ENCODE data around the gene GOLGA6L9.
"Not testable (repeated sequence)": the region's sequence is repeated elsewhere in the genome, so short reads cannot be mapped to it uniquely, and the experiment has no call there.

GOLGA6L9 gene, protein sequence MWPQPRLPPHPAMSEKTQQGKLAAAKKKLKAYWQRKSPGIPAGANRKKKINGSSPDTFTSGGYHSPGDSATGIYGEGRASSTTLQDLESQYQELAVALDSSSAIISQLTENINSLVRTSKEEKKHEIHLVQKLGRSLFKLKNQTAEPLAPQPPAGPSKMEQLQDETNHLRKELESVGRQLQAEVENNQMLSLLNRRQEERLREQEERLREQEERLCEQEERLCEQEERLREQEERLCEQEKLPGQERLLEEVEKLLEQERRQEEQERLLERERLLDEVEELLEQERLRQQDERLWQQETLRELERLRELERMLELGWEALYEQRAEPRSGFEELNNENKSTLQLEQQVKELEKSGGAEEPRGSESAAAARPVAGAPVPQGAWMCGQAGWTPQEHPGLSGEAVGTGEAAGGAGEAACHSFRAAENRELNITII

DNA sequence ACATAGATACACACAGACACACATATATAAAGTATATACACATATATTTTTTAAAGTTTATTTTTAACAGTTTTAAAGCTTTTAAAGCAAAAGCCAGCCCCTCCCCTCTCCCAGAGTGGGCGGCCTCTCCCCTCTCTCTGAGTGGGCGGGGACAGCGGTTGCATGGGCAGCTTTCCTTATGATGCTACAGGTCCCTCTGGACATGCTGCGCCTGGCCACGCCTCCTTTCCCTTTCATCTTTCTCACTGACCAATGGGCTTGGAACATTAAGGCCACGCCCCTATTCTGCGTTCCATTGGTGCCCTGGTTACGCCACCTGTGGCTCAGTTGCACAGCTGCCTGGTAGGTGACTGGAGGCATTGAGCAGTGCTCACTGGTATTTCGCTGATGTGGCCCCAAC, at the start of gene GOLGA6L9:
GOLGA6L9 (plus strand) TSS at position 124 of the 400 bp plus-strand sequence; CDS start at position 388, 264 bp downstream.
- DNase-seq (ENCODE audit: low read depth), result not testable (repeated sequence)

DNA sequence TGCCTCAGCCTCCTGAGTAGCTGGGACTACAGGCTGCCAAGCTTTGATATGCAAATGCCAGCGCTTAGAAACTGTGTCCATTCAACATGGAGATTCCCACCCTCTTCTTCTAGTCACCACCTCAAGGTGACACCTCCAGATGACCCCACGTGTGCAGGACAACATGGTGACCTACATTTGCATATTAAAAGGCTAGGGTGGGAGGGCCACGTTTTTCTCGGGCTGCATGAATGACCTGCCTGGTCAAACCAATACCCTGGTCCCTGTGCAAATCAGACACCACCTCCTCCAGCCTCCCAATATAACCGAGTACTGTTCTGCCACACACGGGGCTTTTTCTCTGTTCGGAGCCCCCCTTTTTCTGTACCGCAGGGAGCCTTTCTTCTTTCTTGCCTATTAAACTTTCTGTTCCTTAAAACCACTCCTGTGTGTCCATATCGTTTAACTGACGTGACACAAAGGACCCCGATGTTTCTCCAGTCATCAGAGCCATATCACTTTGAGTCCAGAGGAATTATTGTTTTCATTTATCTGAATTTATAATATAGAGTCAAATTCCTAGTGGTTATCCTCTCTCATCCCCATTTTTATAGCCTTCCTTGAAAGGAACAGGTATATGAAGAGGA, 48.2 kb upstream of the GOLGA6L9 start:
- DNase-seq (ENCODE audit: low read depth), result not testable (repeated sequence)

DNA sequence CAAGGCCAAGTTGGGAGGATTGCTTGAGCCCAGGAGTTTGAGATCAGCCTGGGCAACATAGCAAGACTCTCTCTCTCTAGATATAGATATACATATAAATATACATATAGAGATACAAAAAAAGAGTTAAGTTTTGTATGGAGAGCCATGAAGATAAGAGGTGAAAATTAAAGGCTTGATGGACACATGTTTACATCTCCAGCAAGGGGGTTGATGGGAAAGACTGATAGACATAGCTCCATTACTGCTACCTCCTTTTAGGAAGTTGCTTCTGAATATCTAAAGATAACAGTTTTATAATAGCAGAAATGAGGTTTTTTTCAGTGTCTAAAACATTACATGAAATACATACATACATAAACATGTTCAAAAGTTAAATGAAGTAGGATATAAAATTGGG, 42.4 kb upstream of the GOLGA6L9 start:
- not testable (repeated sequence) for DNase-seq (ENCODE audit: low read depth)

DNA sequence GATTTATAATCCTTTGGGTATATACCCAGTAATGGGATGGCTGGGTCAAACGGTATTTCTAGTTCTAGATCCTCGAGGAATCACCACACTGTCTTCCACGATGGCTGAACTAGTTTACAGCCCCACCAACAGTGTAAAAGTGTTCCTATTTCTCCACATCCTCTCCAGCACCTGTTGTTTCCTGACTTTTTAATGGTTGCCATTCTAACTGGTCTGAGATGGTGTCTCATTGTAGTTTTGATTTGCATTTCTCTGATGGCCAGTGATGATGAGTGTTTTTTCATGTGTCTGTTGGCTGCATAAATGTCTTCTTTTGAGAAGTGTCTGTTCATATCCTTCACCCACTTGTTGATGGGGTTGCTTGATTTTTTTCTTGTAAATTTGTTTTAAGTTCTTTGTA, 39.5 kb upstream of the GOLGA6L9 start:
- DNase-seq (ENCODE audit: low read depth), result not testable (repeated sequence)

DNA sequence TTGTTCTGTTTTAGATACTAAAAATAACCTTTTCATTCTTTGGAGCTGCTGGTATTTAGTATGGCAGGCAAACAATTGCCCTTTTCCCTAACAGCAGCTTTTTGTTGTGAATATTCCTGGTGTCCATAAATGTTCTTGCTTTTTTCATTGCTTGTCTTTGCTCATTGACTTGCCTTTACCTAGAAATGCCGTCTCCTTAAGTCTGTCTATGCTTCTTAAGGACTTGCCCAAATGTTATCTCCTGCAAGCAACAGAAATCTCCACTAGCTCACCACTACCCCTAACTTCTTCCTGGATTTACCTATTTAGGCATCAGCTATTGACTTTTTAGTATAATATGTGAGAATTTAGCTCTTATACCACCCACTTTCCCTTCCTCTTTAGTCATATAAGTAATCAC, 37.5 kb upstream of the GOLGA6L9 start:
- not testable (repeated sequence) for DNase-seq (ENCODE audit: low read depth)

DNA sequence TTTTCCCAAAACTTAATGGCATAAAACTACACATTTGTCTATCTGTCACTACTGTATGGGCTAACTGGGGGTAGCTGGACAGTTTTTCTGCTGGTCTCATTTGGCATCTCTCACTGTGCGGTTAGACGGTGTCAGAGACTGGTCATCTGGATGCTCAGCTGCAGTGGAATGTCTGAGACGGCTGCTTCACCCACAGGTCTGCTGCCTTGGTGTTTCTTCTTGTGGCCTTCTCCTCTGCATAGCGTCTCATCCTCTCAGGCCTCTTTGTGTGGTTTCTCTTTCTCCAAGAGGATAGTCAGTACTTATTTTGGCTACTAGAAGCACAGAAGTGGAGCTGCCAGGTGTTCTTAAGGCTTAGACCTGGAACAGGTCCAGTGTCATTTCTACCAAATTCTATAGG, 35.9 kb upstream of the GOLGA6L9 start:
- no peak for DNase-seq (ENCODE audit: low read depth)

DNA sequence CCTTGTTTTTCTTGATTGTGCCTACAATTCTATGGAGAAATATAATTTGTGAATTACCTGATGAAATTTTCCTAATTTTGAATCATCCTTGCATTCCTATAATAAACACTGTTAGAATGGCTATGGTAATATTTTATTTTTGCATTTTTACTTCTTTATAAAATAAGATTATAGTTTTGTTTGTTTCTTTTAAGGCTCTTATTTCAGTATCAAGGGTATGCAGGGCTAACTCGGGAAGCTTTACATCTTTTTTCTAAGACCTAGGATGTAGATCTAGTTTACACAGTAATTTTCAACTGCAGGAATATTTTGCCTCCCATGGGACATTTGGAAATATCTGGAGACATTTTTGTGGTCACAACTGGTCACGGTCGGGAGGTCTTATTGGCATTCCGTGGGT, 33.8 kb upstream of the GOLGA6L9 start:
- not testable (repeated sequence) for DNase-seq (ENCODE audit: low read depth)

DNA sequence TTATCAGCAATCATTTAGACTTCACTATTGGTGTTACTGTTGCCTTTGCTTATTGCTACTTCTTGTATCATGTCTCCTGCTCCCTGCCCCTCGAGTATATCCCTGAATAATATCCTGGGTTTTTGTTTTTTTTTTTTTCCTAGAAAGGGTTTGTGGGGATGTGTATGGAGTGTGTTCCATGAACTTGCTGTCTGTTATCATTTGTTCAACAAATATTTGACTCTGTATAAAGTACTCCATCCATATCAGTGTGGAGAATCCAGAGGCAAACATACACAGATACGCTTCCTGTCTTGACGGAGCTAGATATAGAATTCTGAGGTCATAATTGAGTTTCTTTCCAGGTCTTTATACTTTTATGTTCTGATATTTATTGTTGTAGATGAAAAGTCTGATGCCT, 31.8 kb upstream of the GOLGA6L9 start:
- no peak for DNase-seq (ENCODE audit: low read depth)

DNA sequence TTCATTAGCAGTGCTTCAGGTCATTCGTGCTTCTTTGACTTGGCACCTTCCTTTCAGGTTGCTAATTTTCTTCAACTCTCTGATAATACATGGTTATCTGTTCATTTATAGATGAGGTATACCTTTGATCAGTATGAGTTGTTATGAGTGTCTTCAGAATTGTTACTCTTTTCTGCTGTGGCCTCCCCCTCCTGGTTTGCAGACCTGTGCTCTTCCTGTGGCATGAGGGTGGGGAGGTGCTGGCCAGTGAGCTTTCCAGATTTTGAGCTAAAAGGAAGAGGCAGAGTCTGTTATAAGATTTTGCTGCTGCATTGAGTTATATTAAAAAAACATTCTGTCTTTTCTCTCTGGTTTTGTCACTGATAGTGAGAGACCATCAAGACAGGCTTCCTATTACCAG, 30.8 kb upstream of the GOLGA6L9 start:
- DNase-seq (ENCODE audit: low read depth), result no peak

DNA sequence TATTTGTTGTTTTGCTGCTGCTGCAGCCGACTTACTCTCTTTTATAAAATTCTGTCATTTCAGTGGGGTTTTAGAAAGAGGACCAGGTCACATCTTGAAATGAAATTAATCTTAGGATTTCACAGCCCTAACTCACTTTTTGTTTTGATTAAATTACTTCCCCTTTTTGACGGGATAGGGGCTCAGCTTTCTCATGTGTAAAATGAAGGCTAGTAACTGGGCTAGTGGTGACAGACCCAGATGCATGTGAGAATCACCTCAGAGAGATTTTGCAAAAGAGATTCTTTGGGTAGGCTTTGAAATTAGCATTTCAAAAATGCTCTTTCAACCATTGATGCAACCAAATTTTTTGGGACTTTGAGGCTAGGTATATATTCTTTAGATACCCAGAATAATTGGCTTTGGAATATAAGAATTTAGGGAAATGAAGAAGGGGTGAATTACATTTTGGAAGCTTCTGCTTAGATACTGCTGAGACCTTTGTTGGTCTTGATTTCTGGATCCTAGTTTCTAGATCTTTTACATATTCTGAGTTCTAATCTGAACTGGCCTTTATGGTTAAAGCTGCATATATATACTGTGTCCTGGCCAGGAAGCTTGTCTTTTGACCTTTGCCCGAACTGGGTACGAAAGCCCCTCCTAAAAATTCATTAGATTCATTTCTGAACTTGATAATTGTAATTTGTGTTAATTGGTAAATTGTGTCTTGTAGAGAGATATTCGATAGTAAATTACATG, 30.1 kb upstream of the GOLGA6L9 start:
- not testable (repeated sequence) for DNase-seq (ENCODE audit: low read depth)

DNA sequence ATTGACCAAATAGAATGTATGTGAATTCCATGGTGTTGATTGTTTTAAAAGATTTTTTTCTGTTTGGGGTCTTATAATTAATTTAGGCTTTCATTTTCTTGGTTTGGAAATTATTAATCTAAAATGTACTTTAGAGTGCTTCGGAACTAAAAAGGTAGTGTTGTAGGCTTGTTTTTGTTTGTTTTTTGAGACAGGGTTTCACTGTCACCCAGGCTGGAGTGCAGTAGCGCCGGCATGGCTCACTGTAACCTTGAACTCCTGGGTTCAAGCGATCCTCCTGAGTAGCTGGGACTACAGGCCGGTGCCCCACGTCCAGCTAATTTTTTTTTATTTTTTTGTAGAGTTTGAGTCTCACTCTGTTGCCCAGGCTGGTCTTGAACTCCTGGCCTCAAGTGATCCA, 27.7 kb upstream of the GOLGA6L9 start:
- not testable (repeated sequence) for DNase-seq (ENCODE audit: low read depth)

DNA sequence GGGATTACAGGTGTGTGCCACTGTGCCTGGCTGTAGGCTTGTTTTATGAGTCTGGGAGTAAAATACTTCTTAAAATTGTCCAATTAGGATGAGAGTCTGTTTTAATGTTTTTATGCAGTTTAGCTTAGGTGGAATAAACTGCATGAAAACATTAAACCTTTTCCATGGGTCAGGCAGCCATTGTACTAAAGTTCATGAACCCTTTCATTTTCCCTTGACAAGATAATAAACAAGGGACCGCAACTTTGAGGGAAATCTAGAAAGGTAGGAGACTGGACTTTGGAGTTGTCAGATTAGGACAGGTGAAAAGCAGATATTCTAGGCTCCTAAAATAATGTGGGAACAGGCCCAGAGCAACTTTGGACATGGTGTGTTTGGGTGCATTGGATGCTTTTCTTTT, 27.3 kb upstream of the GOLGA6L9 start:
- DNase-seq (ENCODE audit: low read depth), result not testable (repeated sequence)

DNA sequence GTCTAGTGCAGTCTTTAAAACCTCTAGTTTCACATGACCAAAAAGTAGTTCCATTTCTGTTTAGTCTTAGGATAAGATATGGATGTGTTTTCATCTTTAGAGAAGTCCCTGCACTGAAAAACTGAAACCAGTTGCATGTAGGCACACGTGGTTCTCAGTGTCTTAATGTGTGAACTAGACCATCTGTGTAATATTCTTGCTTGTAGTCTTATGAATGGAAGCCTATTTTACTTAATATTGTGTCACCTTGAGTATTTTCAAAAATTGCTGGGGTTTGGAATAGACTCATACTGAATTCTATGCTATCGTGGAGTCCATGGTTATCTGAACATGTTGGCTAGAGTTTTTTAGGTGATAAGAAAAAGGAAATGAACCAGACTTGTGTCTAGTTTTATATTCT, 23.4 kb upstream of the GOLGA6L9 start:
- not testable (repeated sequence) for DNase-seq (ENCODE audit: low read depth)

DNA sequence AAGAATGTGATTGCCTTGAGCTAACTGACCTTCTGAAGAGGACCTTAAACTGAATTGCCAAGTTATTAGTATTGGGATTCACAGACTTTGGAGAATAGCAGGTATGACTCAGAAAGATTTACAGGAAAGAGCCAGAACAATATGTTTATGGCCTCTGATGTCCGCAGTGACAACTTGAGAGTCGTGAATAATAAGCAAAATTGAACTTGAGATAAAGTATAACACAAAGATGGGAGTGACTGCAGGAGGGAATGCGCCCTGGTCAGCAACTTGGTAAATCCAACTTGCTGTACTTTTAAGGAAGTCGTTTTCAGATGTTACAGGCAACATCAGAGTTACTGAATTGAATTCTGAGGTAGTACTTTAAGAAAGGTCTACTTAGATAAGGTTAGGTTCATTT, 19.3 kb upstream of the GOLGA6L9 start:
- not testable (repeated sequence) for DNase-seq (ENCODE audit: low read depth)

DNA sequence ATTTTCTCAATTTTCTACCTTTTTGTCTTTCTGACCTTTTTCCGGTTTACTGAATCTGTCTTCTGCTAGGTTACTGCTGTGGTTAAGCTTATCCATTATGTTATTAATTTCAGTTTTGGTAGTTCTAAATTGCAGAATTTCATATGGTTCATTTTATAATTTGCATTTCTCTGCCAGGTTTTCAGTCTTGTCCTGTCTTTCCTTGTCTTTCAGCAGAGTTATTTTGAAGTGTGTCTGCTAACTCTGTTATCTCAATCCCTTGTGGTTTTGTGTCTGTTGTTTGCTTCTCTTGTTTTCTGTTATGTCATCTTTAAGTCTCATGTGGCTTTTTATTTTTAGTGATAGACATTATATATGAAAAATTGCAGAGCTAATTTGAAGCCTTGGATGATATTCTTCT, 18.0 kb upstream of the GOLGA6L9 start:
- not testable (repeated sequence) for DNase-seq (ENCODE audit: low read depth)

DNA sequence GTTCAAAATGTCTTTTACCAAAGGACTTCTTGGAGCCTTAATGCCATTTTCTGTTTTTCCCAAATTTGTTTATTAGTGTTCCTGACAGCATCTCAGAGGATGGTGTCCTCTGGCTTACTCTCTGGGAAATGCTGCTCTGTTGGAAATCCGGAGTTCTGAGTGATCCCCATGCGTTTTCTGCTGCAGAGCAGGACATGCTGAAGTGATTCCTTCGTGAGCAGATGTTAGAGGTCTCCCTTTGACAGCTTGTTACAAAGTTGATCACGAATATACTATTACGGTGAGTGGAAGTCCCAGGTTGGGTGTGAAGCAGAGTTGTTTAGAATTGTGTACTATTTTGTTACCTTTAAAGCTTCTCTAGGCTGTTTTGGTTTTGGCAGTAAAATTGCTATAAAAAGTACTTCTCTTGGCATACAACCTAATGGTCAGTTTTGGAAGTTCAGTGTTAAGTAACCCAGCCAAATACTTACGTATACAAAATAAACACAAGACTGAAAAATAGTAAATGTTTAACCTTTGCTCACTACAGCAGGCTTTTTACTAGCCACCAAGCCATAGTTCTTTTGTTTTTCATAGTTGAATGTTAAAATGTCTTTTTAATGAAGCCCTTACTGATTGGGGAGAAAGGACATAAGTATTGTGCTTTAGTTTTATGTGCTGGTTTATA, 15.0 kb upstream of the GOLGA6L9 start:
- not testable (repeated sequence) for DNase-seq (ENCODE audit: low read depth)

DNA sequence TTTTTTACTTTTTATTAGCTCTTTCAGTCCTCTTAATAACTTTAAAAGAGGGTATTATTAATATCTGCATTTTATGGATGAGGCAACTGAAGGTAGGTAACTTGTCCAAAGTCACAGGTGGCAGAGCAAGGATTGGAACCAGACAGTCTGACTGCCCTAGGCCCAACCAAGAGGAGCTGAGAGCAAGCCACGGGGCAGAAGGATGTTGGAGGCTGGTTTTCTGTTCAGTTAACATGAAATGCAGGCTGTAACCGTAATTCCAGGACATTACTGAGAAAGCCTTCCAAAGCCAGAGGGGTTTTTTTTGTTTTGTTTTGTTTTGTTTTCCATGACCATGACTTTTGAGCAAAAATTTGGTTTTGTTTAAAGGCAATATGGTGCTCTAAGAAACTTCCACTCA, 9.1 kb upstream of the GOLGA6L9 start:
- not testable (repeated sequence) for DNase-seq (ENCODE audit: low read depth)

DNA sequence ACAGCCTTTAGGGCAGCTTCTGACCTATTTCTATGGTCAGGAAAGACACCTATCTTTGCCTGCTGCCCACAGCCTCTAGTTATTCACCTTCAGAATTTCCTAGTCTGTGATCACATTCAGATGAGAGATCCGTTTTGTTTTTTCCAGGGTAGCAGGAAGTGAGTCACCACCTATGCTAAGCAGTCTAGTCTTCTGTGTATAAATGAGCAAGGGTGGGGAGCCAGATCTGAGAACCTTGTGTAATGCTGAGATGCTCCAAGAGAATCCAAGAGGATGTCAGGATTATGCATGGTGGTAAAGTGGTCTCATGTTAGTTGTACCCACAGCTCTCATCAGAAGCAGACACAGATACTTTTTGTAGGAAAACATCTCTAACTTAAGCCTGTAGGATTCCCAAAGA, 8.7 kb upstream of the GOLGA6L9 start:
- DNase-seq (ENCODE audit: low read depth), result not testable (repeated sequence)

DNA sequence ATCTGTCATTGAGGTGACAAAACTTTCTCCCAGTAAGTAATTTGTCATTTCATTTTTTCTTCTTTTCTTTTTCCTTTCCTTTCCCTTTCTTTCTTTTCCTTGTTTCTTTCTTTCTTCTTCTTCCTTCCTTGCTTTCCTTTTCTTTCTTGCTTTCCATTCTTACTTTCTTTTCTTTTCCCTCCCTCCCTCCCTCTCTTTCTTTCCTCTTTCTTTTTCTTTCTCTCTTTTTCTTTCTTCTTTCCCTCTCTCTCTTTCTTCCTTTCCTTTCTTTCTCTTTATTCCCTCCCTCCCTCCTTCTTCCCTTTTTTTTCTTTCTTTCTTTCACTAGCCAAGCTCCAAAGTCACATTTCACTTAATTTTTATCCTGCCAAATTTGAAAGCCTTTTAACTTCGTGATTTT, 2.5 kb upstream of the GOLGA6L9 start:
- DNase-seq (ENCODE audit: low read depth), result not testable (repeated sequence)

DNA sequence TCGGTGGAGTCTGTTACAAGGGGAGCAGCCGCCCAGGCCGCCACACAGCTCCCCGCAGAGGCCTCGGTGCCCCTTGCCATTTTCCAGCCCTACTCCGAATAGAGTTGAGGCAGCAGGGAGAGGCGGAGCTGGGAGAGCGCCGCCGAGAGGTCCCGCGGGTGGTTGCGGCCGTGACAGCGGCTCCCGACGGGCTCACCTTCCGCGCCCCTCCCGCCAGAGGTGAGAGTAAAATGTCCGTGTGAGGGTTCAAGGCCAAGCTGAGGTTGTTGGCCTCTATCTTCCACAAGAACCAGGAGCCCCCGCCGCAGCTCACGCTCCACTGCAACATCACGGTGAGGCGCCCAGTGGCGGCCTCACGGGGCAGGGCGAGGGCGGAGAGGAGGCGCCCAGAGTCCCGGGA, 15.8 kb downstream of the GOLGA6L9 start:
- DNase-seq (ENCODE audit: low read depth), result not testable (repeated sequence)

DNA sequence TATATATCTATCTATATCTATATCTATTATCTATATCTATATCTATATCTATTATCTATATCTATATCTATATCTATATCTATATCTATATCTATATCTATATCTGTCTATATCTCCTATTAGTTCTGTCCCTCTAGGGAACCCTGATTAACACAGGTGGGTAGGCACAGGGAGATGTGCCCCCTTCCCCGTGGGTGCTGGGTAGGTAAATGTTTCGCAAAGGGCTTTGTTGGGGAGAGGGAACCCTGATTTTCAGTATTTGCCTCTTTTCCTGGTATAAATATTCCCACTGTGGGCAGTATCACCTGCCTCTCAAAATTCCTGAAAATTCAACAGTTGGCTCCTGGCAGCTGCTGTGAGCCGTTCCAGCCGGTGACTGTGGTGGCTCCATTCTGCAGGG, 27.7 kb downstream of the GOLGA6L9 start:
- DNase-seq (ENCODE audit: low read depth), result not testable (repeated sequence)

DNA sequence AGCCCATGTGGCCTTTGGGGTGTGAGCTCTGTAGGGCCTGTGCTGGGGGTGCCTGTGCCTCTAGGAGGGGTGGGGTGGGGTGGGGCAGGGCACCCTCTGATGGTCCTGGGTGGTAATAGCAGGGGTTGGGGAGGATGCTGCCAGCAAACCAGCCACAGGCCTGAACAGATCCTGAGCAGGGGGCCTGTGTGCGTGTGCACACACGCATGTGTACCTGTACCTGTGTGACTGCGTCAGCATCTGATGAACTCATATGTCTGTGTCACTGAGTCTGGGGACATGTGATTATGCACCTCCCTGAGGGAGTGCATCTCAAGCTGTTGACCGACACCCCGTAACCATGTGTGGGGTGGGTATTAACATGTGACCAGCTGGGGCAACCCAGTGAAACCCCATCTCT, 36.0 kb downstream of the GOLGA6L9 start:
- not testable (repeated sequence) for DNase-seq (ENCODE audit: low read depth)
